Stimulated activated CD4-positive, alpha-beta T cell treated with anti-CD3 and anti-CD28 coated beads, Interleukin-1b, Interleukin-23, amount 100 ng/mL, for 48 hours (primary cell): ENCODE measurements around the gene FMO3.

Experiments
- DNase-seq: peaks from one replicate; pipeline ENCODE4 v3.0.0-alpha.2; 2020

FMO3 gene

DNA sequence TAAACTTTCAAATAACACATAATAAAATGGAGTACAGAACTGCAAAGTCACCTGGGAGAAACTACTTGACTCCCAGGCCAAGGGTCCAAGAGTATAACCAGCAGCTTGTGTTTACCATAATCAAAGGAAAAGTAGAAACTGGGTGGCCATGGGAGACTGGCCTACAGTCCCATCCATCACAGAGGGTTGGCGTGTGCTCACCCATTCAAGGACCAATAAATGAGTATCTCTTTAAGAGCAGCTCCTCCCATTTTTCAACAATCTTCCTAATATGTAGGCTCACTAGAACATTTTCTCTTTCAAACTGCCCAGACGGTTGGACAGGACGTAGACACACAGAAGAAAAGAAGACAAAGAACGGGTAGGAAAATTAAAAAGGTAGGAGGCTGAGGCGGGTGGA lies at the start of gene FMO3:
TSS of gene FMO3 (plus strand) at position 302 of the 400 bp plus-strand sequence. CDS start 1,754 bp downstream, outside the sequence.
- no peak for DNase-seq

GRCh38 chr1:171048014-171048413 lies 42.7 kb upstream of the FMO3 start:
- DNase-seq = no peak

- no peak for DNase-seq
Observed at GRCh38 chr1:171052977-171053376, 37.7 kb upstream of the FMO3 start.

DNA sequence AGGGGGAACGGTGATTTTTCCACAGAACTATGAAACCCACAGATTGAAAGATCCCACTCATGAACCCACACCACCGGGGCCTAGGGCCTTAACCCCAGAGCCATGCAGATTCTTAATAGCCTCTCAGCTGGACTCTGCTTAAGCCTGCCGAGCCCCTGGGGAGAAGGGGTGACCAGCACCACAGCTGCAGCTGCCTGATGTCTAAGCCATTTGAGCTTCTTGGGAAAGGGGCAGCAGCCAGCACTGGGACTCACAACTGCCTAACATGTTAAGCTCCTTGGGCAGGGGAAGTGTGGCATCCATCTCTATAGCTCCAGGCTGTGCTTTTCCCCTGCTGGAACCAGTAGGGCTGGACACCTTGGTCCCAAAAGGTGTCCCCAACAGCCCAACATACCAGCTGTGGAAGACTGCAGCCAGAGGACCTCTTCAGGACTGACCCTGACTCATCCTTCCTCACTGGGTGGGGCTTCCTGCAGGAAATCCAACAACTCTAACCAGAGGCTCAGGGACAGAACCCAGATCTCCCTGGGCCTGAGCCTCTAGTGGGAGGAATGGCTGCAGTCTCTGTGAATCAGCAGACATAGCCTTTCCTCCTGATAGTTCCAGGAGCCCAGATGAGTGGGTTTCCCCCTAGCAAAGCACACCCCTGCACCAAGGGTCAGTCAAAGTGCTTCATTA lies 34.6 kb upstream of the FMO3 start:
- DNase-seq = no peak

- no peak for DNase-seq
Observed at GRCh38 chr1:171061425-171062143, 29.1 kb upstream of the FMO3 start.

DNA sequence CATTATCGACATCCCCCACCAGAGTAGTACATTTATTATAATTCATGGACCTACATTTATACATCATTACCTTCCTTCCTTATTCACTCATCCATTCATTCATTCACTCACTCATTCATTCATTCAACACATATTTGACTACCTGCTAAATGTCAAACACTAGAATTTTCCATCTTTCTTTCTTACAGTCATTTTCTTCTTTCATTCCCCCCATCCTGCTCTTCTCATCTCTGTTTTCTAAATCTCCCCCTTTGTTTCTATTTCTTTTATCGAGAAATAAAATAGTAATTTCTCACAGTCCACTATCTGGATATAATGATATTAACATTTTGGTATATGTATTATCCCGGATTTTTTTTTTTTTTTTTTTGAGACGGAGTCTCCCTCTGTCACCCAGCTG lies 27.8 kb upstream of the FMO3 start:
- no peak for DNase-seq

- no peak for DNase-seq
Observed at GRCh38 chr1:171075041-171075440, 15.7 kb upstream of the FMO3 start.

DNA sequence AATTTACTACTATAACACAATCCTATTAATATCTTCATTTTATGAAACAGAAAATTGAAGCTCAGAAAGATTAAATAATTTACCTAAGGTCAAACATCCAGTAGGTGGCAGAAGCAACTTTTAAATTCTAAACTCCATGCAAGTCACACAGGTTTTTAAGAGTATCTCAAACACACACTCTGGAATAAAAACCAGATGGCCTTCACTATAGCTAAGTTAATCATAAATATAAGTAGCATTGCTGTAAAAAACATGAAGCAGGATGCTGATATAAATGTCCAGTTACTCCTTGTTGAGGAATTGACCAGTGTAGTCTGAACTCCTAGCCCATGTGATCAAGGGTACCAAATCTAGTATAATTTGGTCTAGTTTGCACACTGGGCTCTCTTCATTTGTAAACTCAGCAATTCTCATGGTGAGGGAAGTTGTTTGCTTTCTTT lies 9.4 kb upstream of the FMO3 start:
- DNase-seq = no peak

DNA sequence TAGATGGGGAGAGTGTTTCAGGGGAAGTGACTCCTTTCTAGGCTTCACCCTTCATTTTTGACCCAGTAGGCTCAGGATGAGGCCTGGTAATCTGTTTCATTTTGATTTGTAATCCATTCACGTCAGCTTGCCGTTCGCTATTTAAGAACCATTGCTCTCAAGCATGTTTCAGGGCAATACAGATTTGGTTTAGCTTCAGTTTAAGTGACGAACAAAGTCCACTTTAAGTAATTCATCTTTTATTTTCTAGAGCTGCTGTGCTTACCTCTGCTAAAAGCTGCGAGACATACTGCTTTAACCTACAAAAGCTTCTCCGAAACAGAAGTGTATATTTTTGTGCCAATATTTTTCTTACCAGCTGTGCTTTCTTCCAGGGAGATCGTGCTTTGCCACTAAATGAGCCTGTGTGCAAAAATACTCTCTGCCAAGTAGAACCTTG lies 8.9 kb upstream of the FMO3 start:
- no peak for DNase-seq

- DNase-seq = no peak
Observed at GRCh38 chr1:171082606-171083005, 8.1 kb upstream of the FMO3 start.

GRCh38 chr1:171083222-171083621 lies 7.5 kb upstream of the FMO3 start:
- no peak for DNase-seq

DNA sequence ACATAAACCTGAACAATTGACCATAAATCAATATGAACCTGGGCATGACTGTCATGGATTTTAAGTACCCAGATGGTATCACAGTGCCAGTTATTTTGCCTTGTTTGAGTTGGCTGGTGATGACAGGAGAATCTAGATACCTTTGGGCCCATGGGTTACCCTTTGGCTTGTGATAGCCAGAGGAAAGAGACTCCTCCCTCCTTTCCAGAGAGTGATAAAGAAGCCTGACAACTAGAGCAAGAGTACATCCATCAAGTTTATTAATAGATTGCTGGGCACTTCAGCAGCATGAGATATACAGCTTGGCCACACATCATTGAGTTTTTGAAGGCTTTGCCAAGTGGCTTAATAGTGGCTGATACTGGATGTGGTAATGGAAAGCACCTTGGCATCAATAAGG lies 6.6 kb upstream of the FMO3 start:
- no peak for DNase-seq

DNA sequence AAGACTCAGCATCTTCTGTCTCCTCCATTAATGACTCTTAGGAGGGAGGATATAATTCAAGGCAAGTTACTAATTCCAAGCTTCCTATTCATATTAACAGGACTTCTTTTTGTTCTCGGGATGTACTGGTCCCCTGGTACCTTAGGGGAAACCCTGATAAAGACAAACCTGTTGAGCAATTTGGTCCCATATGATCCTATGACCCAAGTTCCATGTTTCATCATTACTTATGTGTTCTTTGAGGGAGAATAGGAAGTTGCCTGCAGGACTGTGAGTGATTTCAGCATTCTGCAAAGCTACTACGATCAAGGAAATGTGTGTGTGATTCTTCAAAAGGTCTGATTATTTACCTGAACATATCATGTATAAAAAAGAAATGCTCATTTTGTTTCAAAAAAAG lies 5.8 kb upstream of the FMO3 start:
- no peak for DNase-seq

DNA sequence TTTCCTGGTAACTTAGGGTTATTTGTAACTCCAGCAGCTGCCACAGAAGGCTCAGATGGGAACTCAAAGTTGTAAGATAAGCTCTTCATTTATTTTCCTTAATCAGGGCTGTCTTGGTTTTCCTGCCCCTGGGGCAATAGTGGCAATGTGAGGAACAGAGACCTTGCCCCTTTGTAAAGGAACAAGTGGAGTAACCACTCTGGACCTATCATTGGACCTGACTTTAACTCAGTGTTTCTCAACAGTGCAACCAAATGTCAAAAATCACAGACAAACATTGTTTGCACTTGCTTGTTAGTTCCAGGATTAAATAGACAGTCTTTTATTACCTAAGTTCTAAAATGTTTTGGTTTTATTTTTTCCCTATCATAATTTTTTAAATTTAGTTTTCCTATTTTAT lies 2.8 kb upstream of the FMO3 start:
- no peak for DNase-seq

GRCh38 chr1:171103862-171104261 lies 13.2 kb downstream of the FMO3 start:
- DNase-seq = no peak

DNA sequence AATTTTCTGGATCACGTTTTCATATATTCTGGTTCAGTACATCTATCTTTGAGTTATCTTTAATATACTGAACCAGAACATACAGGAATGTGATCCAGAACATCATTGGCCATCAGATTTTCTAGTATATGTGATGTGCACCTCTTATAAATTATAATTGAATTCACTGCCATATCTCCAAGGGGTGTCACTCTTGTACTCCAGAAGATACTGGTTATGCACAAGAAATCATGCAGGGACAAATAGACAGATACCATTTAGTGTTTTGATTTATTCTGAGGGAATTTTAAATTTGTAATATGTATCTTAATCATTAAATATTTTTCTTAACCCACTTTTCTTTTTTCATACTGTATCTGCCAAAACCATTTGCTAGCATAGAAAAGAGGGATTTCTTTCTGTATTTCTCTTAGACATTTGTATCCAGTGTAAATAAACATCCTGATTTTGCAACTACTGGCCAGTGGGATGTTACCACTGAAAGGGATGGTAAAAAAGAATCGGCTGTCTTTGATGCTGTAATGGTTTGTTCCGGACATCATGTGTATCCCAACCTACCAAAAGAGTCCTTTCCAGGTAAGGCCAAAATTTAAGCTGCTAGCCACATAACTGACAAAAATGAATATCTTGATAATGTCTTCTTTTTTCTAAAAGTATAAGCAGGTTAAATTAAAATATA lies 16.7 kb downstream of the FMO3 start:
- DNase-seq = no peak

- no peak for DNase-seq
Observed at GRCh38 chr1:171107969-171108368, 17.3 kb downstream of the FMO3 start.

- no peak for DNase-seq
Observed at GRCh38 chr1:171109966-171110365, 19.3 kb downstream of the FMO3 start.

DNA sequence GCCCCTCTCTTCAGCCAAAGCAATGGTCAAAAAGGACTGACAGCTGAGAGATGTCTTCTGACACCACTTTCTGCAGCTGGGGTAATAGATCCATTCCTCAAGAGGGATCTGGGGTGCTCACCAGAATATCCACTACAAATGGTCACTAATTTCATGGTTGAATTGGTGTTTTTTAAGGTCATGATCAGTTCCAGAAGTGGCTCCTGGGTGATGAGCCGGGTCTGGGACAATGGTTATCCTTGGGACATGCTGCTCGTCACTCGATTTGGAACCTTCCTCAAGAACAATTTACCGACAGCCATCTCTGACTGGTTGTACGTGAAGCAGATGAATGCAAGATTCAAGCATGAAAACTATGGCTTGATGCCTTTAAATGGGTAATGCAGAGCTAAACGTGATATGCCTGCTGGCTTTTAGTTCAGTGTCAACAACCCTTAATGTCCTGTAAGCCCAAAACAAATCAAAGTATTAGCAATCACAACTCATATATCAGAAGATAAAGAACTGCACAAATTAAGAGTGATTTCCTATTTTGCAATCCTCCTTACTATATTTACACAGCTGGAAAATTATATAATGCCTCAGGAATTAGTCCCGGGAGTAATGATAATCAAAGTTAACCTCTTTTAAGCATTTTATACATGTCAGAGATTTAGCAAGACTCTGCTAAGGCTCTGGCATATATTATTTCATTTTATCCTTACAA lies 20.1 kb downstream of the FMO3 start:
- no peak for DNase-seq

DNA sequence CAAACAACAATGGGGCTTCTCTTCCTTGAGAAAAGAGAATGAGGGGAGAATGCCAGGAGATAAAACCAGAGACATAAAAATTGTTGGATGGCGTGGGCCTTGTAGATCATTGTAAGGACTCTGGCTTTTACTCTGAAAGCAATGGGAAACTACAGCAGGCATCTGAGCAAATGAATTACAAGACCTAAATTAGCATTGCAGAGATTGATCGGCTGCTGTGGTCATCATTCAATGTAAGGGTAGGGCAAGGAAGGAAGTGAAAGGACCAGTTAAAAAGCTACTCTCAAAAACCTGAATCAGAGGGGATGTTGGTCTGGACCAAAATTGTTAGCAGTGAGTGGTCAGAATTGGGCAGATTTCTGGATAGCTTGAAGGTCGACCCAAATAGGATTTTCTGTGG lies 21.4 kb downstream of the FMO3 start:
- DNase-seq = no peak

- DNase-seq = no peak
Observed at GRCh38 chr1:171113382-171113781, 22.7 kb downstream of the FMO3 start.

DNA sequence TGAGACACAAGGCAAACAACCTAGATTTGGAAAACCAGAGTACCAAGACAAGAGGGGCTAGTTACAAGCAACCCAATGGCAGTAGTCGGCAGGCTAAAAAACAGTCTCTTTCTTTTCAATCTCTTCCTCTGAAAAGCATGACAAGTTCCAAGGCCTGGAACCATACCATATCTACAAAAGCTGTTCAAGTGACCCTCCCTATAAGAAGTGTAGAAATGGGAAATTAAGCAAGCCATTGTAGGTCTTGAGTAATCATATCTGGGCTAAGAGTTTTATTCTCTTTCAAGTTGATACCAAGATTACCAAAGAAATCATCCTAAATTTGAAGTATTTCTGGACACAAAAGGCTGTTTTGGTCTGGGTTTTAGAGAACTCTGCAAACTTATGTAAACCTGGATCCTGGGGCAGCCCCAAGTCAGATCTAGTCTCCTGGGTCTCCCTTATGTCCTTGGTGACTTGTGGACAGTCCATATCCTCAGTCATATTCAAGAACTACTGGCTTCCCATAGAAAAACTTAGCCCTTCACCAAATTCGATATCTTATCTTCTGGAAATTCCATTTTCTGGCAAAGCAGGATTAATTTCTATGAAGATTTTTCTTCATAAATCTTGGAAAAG lies 24.7 kb downstream of the FMO3 start:
- DNase-seq = no peak

- DNase-seq = no peak
Observed at GRCh38 chr1:171116676-171117075, 26.0 kb downstream of the FMO3 start.
